ENCODE results near the gene EFNA2. TPM values are rescaled to one million over a fixed set of nuclear protein-coding genes. Genes with fewer than 3 reads are reported as not detected.

The EFNA2 gene
- total RNA-seq, 4 donors from 2014 or later = not detected

GRCh38 chr19:1257475-1258162 lies 28.1 kb upstream of the EFNA2 start:
- H3K9me3 ChIP-seq = no peaks in the 10 kb centered on the region
- H3K36me3 ChIP-seq = peaks cover 0 to 45% of the 10 kb centered on the region in 2 donors
- peak overlapping the region; percentile 94 to 99 (median 96) for H3K27ac ChIP-seq
- H3K27me3 ChIP-seq = no peaks in the 10 kb centered on the region
- TF ChIP-seq POLR2A (IDR thresholded peaks at IDR 0.05) (no peak), CTCF (IDR thresholded peaks at IDR 0.05 in 4 of 5, conservative IDR thresholded peaks at IDR 0.05 in 1 of 5) (no peak)
- no peak for ATAC-seq
- in situ Hi-C loops (cut with MboI; ENCODE audit: low sequenced_read_pairs in 4 of 4) = no loop called here
- no peak for DNase-seq
- intact Hi-C loops (cut with DNase I; ENCODE audit: low total_unique reads) = no loop called here
- no peak overlapping the region for H3K4me3 ChIP-seq
- peaks cover 64 to 66% of the 10 kb centered on the region in 2 donors for H3K4me1 ChIP-seq

- in situ Hi-C loops (cut with MboI; ENCODE audit: low sequenced_read_pairs in 4 of 4) = no loop called here
- Histone ChIP-seq H3K27me3 (no peaks in the 10 kb centered on the region), H3K36me3 (peaks cover 0 to 45% of the 10 kb centered on the region in 2 donors), H3K27ac (peak overlapping the region; percentile 94 to 99 (median 96)), H3K4me3 (no peak overlapping the region), H3K9me3 (no peaks in the 10 kb centered on the region), H3K4me1 (peaks cover 63 to 65% of the 10 kb centered on the region in 2 donors)
- intact Hi-C loops (cut with DNase I; ENCODE audit: low total_unique reads) = no loop called here
- no peak for TF ChIP-seq POLR2A (IDR thresholded peaks at IDR 0.05)
- TF ChIP-seq CTCF (IDR thresholded peaks at IDR 0.05 in 4 of 5, conservative IDR thresholded peaks at IDR 0.05 in 1 of 5) = no peak
- ATAC-seq (no peak), DNase-seq (no peak)
These were observed 27.5 kb upstream of the EFNA2 start for GRCh38 chr19:1258163-1258492.

DNA sequence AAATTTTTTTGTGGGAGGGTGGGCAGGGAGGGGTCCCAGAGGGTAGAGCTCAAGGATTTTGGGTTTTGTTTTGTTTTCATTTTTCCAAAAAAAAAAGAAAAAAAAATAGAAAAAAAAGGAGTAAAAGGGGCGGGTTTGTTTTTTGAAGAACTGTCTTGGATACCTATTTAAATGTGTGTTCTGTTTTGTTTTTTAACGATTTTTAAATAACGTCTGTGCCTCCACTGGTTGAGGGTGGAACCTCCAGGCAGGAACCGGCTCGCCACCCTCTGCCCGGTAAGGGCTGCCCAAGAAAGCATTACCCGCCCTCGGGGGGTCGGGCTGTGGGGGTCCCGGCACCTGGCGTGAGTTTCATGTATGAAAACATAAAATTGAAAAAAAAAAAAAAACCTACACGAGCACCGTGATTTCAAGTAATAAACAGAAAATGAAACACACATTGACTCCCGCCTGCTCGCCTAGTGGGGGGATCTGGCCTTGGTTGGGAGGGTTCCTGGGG lies 26.9 kb upstream of the EFNA2 start:
- H3K27me3 ChIP-seq = no peaks in the 10 kb centered on the region

DNA sequence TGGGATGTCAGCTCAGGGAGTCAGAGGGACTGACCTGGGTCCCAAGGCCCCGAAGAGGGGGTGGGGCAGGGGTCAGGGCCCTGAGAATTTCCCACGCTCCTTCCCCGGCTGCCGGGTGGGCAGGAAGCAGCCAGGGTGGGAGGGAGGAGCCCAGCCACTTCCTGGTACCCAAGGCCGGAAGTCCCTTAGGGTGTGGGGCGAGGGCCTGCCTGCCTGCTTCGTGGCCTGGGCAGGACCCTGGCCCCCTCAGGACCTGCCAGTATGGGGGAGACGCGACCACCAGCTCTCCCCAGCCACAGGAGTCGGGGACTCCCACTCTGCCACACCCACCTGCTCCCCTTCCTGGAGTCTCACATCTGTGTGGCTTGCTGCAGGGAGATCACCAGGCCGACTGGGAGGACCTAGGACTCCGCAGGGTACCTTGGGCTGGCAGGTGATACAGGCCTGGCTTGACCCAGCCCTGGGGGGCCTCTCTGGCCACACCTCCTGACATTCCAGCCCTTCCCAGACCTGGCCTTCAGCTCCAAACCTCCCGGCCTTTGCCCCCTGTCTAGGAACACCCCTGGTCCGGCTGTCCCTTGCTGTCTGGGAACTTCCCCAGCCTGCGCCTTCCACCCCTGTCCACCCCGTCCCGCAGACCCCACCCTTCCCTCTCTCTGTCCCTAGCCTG lies 26.3 kb upstream of the EFNA2 start:
- peak in 1 of 2 donors; percentile 5 for ATAC-seq
- H3K27me3 ChIP-seq = no peaks in the 10 kb centered on the region
- DNase-seq = no peak
- in situ Hi-C loops (cut with MboI; ENCODE audit: low sequenced_read_pairs in 4 of 4) (no loop called here), intact Hi-C loops (cut with DNase I; ENCODE audit: low total_unique reads) (no loop called here)
- peak overlapping the region; percentile 22 to 65 (median 30) for H3K4me3 ChIP-seq
- TF ChIP-seq CTCF (IDR thresholded peaks at IDR 0.05 in 4 of 5, conservative IDR thresholded peaks at IDR 0.05 in 1 of 5) = no peak
- TF ChIP-seq POLR2A (IDR thresholded peaks at IDR 0.05) = peak in 1 of 2 donors; percentile 25
- H3K9me3 ChIP-seq = no peaks in the 10 kb centered on the region
- peaks cover 52 to 54% of the 10 kb centered on the region in 2 donors for H3K4me1 ChIP-seq
- H3K36me3 ChIP-seq = peaks cover 0 to 36% of the 10 kb centered on the region in 2 donors
- peak overlapping the region; percentile 94 to 99 (median 96) for H3K27ac ChIP-seq

More for the DNA sequence above, 26.9 kb upstream of the EFNA2 start:
- in situ Hi-C loops (cut with MboI; ENCODE audit: low sequenced_read_pairs in 4 of 4) (no loop called here), intact Hi-C loops (cut with DNase I; ENCODE audit: low total_unique reads) (no loop called here)
- no peaks in the 10 kb centered on the region for H3K9me3 ChIP-seq
- H3K4me3 ChIP-seq = peak overlapping the region; percentile 22 to 65 (median 30)
- TF ChIP-seq POLR2A (IDR thresholded peaks at IDR 0.05) = no peak
- DNase-seq = no peak
- H3K4me1 ChIP-seq = peaks cover 57 to 60% of the 10 kb centered on the region in 2 donors
- peak overlapping the region; percentile 94 to 99 (median 96) for H3K27ac ChIP-seq
- peaks cover 0 to 40% of the 10 kb centered on the region in 2 donors for H3K36me3 ChIP-seq
- no peak for ATAC-seq

Data from gastrocnemius medialis (tissue), 4 donors.